Fibroblast of lung (primary cell): Measurements from ENCODE around the gene MATN4. TPM values are rescaled to one million over a fixed set of nuclear protein-coding genes. Genes with fewer than 3 reads are reported as not detected.

Experiments
- DNase-seq, 2 donors: peaks; one replicate each; pipeline versions ENCODE4 v3.0.0 to v3.0.0-alpha.2; 2010; ENCODE audit warnings: low read depth in 2 of 2
- H2AFZ ChIP-seq: 2 replicates; pipeline ENCODE4 v1.5.1; 2012; ENCODE audit warnings: low read length, control low read depth, inconsistent platforms
- H3K27ac ChIP-seq: 2 replicates; pipeline ENCODE4 v1.5.1; 2011; ENCODE audit warnings: low read length, control low read depth; ENCODE audit not compliant: insufficient read depth
- H3K27me3 ChIP-seq: 2 replicates; pipeline ENCODE4 v1.5.1; 2011; ENCODE audit warnings: mild to moderate bottlenecking, low read length; ENCODE audit not compliant: control insufficient read depth, insufficient read depth
- H3K36me3 ChIP-seq: 2 replicates; pipeline ENCODE4 v1.5.1; 2011; ENCODE audit warnings: low read length; ENCODE audit not compliant: control insufficient read depth, insufficient read depth
- H3K4me1 ChIP-seq: 2 replicates; pipeline ENCODE4 v1.5.1; 2011; ENCODE audit warnings: low read length; ENCODE audit not compliant: control insufficient read depth, insufficient read depth; ENCODE audit errors: extremely low read depth
- H3K4me2 ChIP-seq: 2 replicates; pipeline ENCODE4 v1.5.1; 2011; ENCODE audit warnings: low read length, control low read depth; ENCODE audit not compliant: insufficient read depth; ENCODE audit errors: extremely low read depth
- H3K4me3 ChIP-seq, 4 experiments: fragments of 200-600 bp in 1 of 4; sonication (generic) in 1 of 4; replicated peaks in 1 of 4; 2 replicates each; pipeline ENCODE4 v1.5.1; 2011 to 2016; ENCODE audit warnings: low read length in 4 of 4, low read depth in 3 of 4, mild to moderate bottlenecking in 3 of 4, control low read depth in 2 of 4, inconsistent platforms in 1 of 4, mixed read lengths in 1 of 4; ENCODE audit not compliant: insufficient read depth in 1 of 4; ENCODE audit errors: control extremely low read depth in 1 of 4
- H3K79me2 ChIP-seq: 2 replicates; pipeline ENCODE4 v1.5.1; 2012; ENCODE audit warnings: mild to moderate bottlenecking, low read length, inconsistent platforms; ENCODE audit not compliant: control insufficient read depth, insufficient read depth
- H3K9ac ChIP-seq: 2 replicates; pipeline ENCODE4 v1.5.1; 2011; ENCODE audit warnings: mild to moderate bottlenecking, low read length, control low read depth; ENCODE audit not compliant: insufficient read depth
- H3K9me3 ChIP-seq: 2 replicates; pipeline ENCODE4 v1.5.1; 2012; ENCODE audit warnings: low read depth, low read length; ENCODE audit not compliant: control insufficient read depth, insufficient read depth
- H4K20me1 ChIP-seq: 2 replicates; pipeline ENCODE4 v1.5.1; 2011; ENCODE audit warnings: low read length; ENCODE audit not compliant: control insufficient read depth, insufficient read depth; ENCODE audit errors: extremely low read depth
- EZH2 ChIP-seq: IDR thresholded peaks from 2 replicates; pipeline ENCODE4 v1.5.1; 2012; ENCODE audit warnings: low read length, control low read depth, mild to moderate bottlenecking; ENCODE audit errors: missing control alignments
- polyA plus RNA-seq, 2 donors: library from polyadenylated mRNA; depleted of rRNA in 1 of 2; stranded (reverse) in 1 of 2; unstranded in 1 of 2; fragments of >200 nt; gene quantifications; 2 replicates each; pipeline ENCODE4 v1.2.1, GENCODE V29; 2011 to 2012; ENCODE audit warnings: missing spikeins in 1 of 2
- total RNA-seq: library from RNA; depleted of rRNA; stranded (reverse); fragments of >200 nt; gene quantifications from 2 replicates; pipeline ENCODE4 v1.2.1, GENCODE V29; 2014
- TF ChIP-seq, protein P1 (sequence below), 2 donors: IDR thresholded peaks in 1 of 2; conservative IDR thresholded peaks in 1 of 2; 1 replicate in 1 of 2; 2 replicates in 1 of 2; pipeline ENCODE4 v1.5.1; 2011 to 2012; ENCODE audit warnings: low read length in 2 of 2, control low read depth in 1 of 2, inconsistent platforms in 1 of 2, low read depth in 1 of 2, mild to moderate bottlenecking in 1 of 2

The MATN4 gene
- total and polyA plus RNA-seq, 2 donors (not counting 1 experiment from before 2014, with no cell fraction given) = under 0.01 to 0.06 TPM

DNA sequence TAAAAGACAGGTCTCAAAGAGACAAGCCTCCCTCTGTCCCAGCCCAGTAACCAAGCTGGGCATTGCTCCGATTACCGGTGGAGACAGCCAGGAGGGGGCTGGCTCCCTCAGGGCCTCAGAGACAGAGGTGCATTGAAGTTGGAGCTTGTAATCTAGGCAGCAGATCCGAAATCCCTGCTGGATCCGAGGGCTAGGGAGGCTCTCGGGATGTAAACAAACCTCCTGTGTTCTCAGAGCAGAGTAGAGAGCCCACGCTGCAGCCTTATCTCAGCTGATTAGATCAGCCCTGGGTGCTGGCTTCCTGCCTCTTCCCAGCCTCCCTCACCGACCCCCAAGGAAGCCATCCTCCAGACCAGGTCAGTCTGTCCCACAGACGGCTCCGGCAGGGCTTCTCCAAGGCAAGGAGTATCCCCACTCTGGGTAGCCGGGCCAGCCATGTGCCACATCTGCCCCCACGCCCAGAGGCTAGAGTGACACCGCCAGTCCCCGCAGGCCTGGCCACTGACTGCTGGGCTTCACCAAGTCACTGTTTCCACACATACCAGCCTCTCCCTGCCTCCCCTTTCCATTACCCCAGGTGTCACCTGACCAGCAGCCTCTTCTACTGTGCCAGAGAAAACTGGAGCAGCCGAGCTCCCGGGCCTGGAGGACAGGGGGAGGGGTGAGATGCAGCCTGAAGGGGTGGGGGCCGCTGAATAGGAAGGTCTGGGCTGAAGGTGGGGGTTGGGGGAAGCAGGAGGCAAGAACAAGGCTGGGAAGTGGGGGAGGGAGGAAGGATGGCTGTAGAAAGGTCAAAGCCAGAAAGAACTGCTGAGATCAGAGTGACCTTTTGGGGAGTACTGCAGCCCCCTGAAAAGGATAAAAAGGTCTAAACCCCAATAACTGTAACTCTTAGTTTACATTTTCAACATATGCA is 34.1 kb upstream of the MATN4 start:
- Histone ChIP-seq H4K20me1 (no peaks in the 10 kb centered on the region), H3K9ac (peak overlapping the region; percentile 39), H3K4me1 (peaks cover 61% of the 10 kb centered on the region), H3K9me3 (no peaks in the 10 kb centered on the region), H2AFZ (no peak overlapping the region), H3K36me3 (peaks cover 15% of the 10 kb centered on the region), H3K27me3 (no peaks in the 10 kb centered on the region), H3K27ac (peak overlapping the region; percentile 83), H3K4me3 (peak overlapping the region; percentile 5 to 100 (median 57)), H3K4me2 (peak overlapping the region; percentile 95), H3K79me2 (peaks cover 91% of the 10 kb centered on the region)
- peak in 1 of 2 donors; percentile 79 for DNase-seq
- TF ChIP-seq, protein P1, sequence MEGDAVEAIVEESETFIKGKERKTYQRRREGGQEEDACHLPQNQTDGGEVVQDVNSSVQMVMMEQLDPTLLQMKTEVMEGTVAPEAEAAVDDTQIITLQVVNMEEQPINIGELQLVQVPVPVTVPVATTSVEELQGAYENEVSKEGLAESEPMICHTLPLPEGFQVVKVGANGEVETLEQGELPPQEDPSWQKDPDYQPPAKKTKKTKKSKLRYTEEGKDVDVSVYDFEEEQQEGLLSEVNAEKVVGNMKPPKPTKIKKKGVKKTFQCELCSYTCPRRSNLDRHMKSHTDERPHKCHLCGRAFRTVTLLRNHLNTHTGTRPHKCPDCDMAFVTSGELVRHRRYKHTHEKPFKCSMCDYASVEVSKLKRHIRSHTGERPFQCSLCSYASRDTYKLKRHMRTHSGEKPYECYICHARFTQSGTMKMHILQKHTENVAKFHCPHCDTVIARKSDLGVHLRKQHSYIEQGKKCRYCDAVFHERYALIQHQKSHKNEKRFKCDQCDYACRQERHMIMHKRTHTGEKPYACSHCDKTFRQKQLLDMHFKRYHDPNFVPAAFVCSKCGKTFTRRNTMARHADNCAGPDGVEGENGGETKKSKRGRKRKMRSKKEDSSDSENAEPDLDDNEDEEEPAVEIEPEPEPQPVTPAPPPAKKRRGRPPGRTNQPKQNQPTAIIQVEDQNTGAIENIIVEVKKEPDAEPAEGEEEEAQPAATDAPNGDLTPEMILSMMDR (conservative IDR thresholded peaks at IDR 0.05 in 1 of 2, IDR thresholded peaks at IDR 0.05 in 1 of 2; ENCODE audit: low read depth in 1 of 2, low read length in 2 of 2) = no peak
- no peak for TF ChIP-seq EZH2

DNA sequence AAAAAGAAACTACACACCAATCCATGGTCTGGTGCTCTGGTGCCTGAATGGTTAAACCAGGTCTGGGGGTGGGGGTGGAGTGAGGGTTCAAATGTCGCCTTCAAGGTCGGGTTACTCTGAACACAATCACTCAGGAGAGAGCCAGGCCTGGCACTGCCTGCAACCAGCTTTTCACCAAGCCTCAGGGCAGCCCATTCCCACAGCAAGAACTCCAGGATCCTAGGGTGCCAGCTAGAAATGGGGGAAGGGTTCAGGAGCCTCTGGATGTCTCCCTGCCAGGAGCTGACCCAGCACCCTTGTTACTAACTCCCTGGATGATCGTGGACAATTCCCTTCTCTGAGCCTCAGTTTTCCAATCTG is 33.5 kb upstream of the MATN4 start:
- Histone ChIP-seq H3K27ac (peak overlapping the region; percentile 79), H2AFZ (no peak overlapping the region), H3K27me3 (no peaks in the 10 kb centered on the region), H3K4me2 (peak overlapping the region; percentile 80), H3K9ac (no peak overlapping the region), H3K36me3 (peaks cover 15% of the 10 kb centered on the region), H3K79me2 (peaks cover 90% of the 10 kb centered on the region), H3K9me3 (no peaks in the 10 kb centered on the region), H4K20me1 (no peaks in the 10 kb centered on the region), H3K4me1 (peaks cover 68% of the 10 kb centered on the region), H3K4me3 (peak overlapping the region in 3 of 4 experiments; percentile 5 to 100 (median 97))
- TF ChIP-seq EZH2 = no peak
- TF ChIP-seq, protein P1 (conservative IDR thresholded peaks at IDR 0.05 in 1 of 2, IDR thresholded peaks at IDR 0.05 in 1 of 2; ENCODE audit: low read depth in 1 of 2, low read length in 2 of 2) = no peak
- no peak for DNase-seq

GRCh38 chr20:45340951-45341350 is 32.9 kb upstream of the MATN4 start:
- H4K20me1 ChIP-seq = no peaks in the 10 kb centered on the region
- no peak overlapping the region for H3K9ac ChIP-seq
- peak in 1 of 2 donors; percentile 8 for DNase-seq
- H3K27ac ChIP-seq = peak overlapping the region; percentile 46
- peaks cover 73% of the 10 kb centered on the region for H3K4me1 ChIP-seq
- H3K4me3 ChIP-seq = no peak overlapping the region
- no peaks in the 10 kb centered on the region for H3K27me3 ChIP-seq
- TF ChIP-seq EZH2 = no peak
- TF ChIP-seq, protein P1 (conservative IDR thresholded peaks at IDR 0.05 in 1 of 2, IDR thresholded peaks at IDR 0.05 in 1 of 2; ENCODE audit: low read depth in 1 of 2, low read length in 2 of 2) = no peak
- H3K79me2 ChIP-seq = peaks cover 85% of the 10 kb centered on the region
- no peaks in the 10 kb centered on the region for H3K9me3 ChIP-seq
- peaks cover 14% of the 10 kb centered on the region for H3K36me3 ChIP-seq
- H2AFZ ChIP-seq = no peak overlapping the region
- peak overlapping the region; percentile 15 for H3K4me2 ChIP-seq
